Measurements from ENCODE around the gene TBC1D17.

GRCh38 chr19:49851456-49852259, 25.8 kb upstream of the TBC1D17 start:
- TF ChIP-seq POLR2A (IDR thresholded peaks at IDR 0.05) (no peak), CTCF (IDR thresholded peaks at IDR 0.05) (peak in 1 of 12 donors; percentile 6)

Data from heart left ventricle (tissue), 13 donors.